ENCODE measurements around the gene PRUNE2.

Gene PRUNE2

DNA sequence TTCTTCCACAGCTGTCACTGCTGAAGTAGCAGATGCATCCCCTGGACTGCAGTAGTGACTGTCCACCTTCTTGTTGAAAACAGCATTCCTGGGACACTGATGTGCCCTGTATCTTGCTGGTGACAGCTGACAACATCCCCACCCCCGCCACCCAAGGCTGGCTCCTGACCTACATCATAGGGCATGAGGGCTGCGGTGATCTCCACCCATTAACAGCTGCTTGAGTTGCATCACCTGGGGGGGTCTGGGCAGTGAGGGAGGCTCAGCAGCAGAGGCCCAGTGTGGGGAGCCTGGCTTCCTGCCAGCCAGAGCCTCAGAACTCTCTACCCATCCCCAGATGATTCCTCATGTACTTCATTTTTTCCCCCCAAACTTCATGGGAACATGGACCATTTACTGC, 4.1 kb downstream of the PRUNE2 start:
- H3K4me3 ChIP-seq (replicated peaks; ENCODE audit: low read depth, low read length), result no peak overlapping the region
- TF ChIP-seq, protein P1, sequence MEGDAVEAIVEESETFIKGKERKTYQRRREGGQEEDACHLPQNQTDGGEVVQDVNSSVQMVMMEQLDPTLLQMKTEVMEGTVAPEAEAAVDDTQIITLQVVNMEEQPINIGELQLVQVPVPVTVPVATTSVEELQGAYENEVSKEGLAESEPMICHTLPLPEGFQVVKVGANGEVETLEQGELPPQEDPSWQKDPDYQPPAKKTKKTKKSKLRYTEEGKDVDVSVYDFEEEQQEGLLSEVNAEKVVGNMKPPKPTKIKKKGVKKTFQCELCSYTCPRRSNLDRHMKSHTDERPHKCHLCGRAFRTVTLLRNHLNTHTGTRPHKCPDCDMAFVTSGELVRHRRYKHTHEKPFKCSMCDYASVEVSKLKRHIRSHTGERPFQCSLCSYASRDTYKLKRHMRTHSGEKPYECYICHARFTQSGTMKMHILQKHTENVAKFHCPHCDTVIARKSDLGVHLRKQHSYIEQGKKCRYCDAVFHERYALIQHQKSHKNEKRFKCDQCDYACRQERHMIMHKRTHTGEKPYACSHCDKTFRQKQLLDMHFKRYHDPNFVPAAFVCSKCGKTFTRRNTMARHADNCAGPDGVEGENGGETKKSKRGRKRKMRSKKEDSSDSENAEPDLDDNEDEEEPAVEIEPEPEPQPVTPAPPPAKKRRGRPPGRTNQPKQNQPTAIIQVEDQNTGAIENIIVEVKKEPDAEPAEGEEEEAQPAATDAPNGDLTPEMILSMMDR (IDR thresholded peaks at IDR 0.05; ENCODE audit: low read depth, low read length, missing control alignments), result no peak
- DNase-seq (ENCODE audit: extremely low read depth, low read depth), result no peak

DNA sequence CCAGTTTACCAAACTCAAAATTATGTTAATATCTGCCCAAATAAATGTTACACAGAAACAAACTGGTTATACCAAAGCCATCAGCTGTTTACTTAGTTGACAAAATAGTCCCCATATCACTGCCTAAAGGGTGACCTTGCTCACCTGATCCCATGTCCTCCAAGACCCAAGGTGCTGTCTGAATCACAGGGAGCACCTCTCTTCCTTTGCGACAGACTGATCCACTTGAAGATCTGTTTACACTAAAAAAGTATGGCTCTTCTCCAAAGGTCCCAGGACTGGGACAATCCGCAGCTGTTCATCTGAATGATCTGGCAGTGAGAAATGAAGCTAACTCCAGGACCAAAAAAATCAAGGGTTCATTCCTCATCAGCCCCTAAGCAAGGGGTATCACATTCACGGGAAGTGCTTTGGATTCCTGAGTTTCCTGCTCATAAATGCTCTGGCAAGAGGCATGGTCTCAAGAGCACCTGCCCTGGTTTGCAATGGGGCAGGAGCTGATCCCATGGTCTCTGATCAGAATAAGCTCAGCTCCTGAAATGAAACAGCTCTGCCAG, 5.0 kb downstream of the PRUNE2 start:
- no peak for DNase-seq (ENCODE audit: extremely low read depth, low read depth)
- H3K4me3 ChIP-seq (replicated peaks; ENCODE audit: low read depth, low read length), result no peak overlapping the region
- TF ChIP-seq, protein P1 (IDR thresholded peaks at IDR 0.05; ENCODE audit: low read depth, low read length, missing control alignments), result no peak

- DNase-seq (ENCODE audit: extremely low read depth, low read depth), result no peak
- TF ChIP-seq, protein P1 (IDR thresholded peaks at IDR 0.05; ENCODE audit: low read depth, low read length, missing control alignments), result no peak
- H3K4me3 ChIP-seq (replicated peaks; ENCODE audit: low read depth, low read length), result no peak overlapping the region
Observed at GRCh38 chr9:76898786-76899185, 7.1 kb downstream of the PRUNE2 start.

DNA sequence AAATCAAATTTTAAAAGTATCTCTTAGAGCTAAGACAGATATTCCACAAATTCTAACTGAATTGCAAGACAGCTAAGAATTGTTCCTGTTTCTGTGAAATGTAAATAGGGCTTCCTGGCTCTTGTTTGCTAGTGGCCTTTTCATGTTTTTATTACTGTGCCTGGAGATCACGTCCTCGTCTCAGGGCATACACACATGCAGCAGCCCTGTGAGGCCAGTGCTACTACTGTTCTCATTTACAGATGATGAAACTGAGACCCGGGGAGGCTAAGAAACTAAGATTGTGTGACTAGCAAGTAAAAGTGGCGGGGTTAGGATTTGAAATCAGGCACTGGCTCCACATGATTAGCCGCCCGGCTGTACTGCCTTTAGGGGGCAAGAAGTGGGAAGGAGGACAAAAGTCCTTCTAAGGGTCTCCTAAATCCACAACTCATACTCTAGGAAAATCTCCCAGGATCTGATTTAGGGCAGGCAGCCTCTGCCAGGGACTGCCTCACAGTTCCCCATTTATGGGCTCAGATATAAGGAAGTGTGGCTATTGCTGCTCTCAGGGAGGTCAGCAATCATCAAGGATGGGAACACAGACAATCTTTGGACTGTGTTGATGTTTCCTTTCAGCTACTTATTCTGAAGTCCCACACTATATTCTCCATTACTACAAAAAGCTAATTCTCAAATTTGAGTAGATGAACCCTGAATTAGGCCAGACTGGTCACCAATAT, 7.9 kb downstream of the PRUNE2 start:
- DNase-seq (ENCODE audit: extremely low read depth, low read depth), result no peak
- TF ChIP-seq, protein P1 (IDR thresholded peaks at IDR 0.05; ENCODE audit: low read depth, low read length, missing control alignments), result no peak
- no peak overlapping the region for H3K4me3 ChIP-seq (replicated peaks; ENCODE audit: low read depth, low read length)

GRCh38 chr9:76896035-76896434, 9.9 kb downstream of the PRUNE2 start:
- TF ChIP-seq, protein P1 (IDR thresholded peaks at IDR 0.05; ENCODE audit: low read depth, low read length, missing control alignments), result no peak
- H3K4me3 ChIP-seq (replicated peaks; ENCODE audit: low read depth, low read length), result no peak overlapping the region
- DNase-seq (ENCODE audit: extremely low read depth, low read depth), result no peak

DNA sequence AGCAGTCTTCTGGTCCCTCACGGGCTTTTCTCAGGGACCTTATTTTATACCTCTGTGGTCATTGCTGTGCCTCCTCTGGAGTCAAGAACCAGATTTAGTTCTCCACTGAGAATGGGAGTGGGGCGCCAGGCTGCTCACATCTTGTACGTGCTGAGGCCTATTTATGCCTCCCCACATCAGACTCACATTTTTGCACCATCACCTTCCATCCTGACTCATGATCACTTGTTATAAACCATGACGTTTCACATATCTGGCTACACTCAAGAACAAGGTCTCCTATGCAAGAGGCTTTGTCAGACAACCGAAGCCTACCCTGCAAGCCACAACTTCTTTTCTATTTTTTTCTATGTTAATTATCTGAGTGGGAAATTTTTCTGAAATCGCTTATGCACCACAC, 10.7 kb downstream of the PRUNE2 start:
- no peak overlapping the region for H3K4me3 ChIP-seq (replicated peaks; ENCODE audit: low read depth, low read length)
- TF ChIP-seq, protein P1 (IDR thresholded peaks at IDR 0.05; ENCODE audit: low read depth, low read length, missing control alignments), result no peak
- no peak for DNase-seq (ENCODE audit: extremely low read depth, low read depth)

Measured in HFF-Myc (cell line).